RWPE1 (cell line): ENCODE results near the gene SLC34A3.

Experiments used
- CTCF ChIA-PET: fragments of 350-600 bp; sonication (Branson Sonifier 250); formaldehyde crosslinking; extraction: SDS; loops from one replicate; lab custom pipeline; 2021; lab: Yijun Ruan, JAX
- POLR2A ChIA-PET: fragments of 400-600 bp; formaldehyde crosslinking; extraction: SDS; loops from one replicate; lab custom pipeline; 2020; ENCODE audit warnings: antibody characterized with exemption; ENCODE audit not compliant: low non-redundant PET; lab: Yijun Ruan, JAX
- DNase-seq: peaks from one replicate; pipeline ENCODE4 v3.0.0; 2012; ENCODE audit warnings: low spot score
- H3K27ac ChIP-seq: fragments of 450-650 bp; 2 replicates; pipeline ENCODE4 v1.5.1; 2017
- CTCF ChIP-seq: fragments of 450-650 bp; conservative IDR thresholded peaks from 2 replicates; pipeline ENCODE4 v1.5.1; 2017; ENCODE audit warnings: low read depth, mild to moderate bottlenecking

Gene SLC34A3

DNA sequence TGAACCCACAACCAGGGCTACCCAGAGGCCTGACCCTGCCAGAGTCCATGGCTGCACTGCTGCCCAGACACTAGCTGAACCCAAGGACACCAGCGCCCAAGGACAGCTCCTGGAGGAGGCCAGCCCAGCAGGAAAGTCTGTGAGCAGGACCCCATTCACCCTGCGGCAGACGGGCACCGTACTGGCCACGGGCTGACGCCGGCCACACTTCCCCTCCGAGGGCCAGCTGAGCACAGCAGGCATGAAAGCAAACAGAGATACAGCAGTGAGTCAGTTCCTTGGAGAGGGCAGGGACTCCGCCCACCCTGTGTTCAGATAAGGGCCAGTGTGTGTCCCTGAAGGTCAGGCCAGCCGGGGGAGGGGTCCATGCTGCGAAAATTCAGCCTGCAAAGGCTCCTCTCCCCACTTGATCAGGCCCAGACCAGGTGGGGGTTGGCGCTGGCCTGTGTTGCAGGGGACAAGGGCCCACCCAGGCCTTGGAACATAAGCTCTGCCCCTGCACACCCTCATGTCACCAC, 11.9 kb upstream of the SLC34A3 start:
- CTCF ChIA-PET = interaction anchor here (0.7 to 1.1 kb wide), 3 partner anchors 30 to 104 kb away, joined by 3 to 6 read pairs (median 6); partner anchors contain the start of gene SSNA1

DNA sequence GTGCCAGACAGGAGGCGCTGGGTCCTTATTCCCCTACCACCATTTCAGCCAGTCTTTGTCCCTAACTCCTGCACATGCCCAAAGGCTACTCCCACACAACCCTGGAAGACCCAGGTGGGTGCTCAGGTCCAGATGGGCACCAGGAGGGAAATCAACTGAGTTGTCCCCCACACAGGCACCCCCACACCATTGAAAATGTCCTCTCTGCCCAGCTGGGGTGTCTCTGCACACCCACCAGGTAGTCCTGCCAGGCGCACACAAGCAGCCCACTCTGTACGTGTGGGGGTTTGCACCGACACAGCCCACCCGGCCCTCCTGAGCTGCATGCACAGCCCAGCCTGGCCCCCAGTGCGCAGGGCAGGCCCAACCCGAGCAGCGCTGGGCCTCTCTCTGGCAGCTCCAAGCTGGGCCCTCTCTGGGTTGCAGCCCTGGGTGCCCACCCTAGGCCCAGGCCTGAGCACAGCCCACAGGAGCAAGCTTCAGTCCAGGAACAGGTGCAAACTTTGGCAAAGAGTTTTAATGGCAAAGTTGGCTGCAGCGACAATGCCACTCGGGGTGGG, 10.9 kb upstream of the SLC34A3 start:
- H3K27ac ChIP-seq = peak overlapping the region; percentile 82
- ChIA-PET POLR2A (no interaction called here), CTCF (interaction anchor here (1.1 kb wide), 1 partner anchor 105 kb away, joined by 3 read pairs; no protein-coding TSS in a partner anchor)
- no peak for DNase-seq
- no peak for TF ChIP-seq CTCF

More for the DNA sequence above, 11.9 kb upstream of the SLC34A3 start:
- POLR2A ChIA-PET = no interaction called here
- H3K27ac ChIP-seq = peak overlapping the region; percentile 82
- TF ChIP-seq CTCF = no peak
- DNase-seq = no peak

DNA sequence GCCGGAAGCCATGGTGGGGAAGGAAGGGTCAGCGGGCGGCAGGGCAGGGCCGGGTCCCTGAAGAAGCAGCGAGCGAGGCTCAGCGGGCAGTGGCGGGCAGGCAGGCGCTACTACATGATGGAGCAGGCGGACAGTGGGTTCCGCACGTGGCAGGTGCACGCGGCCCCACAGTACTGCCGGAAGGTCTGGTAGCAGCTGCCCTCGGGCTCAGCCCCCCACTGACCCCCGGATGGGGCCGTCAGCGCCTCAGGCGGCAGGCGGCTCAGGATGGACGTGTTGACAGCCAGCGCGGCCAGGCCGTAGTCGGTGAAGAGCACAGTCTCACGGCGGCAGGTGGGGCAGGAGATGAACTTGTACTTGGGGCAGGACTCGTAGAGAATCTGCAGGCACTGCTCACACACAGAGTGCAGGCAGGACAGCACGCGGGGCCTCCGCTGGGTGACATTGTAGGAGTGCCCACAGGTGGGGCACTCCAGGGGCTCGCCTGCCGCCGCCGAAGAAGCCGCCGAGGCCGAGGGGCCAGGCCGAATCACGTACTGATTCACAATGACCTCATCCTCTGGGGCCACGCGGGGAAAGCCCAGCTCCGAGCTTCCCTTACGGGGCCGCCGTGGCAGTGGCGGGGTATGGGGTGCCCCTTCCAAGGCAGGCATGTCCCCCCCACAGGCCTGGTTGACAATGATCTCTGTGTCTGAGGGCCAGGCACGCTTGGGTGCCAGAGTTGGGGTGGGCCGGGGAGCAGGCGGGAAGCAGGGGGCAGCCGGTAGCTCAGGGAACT, 10.2 kb upstream of the SLC34A3 start:
- POLR2A ChIA-PET = interaction anchor here (0.6 to 0.7 kb wide), 2 partner anchors 22 to 194 kb away, joined by 3 to 4 read pairs; no protein-coding TSS in a partner anchor
- CTCF ChIA-PET = interaction anchor here (0.7 to 1.1 kb wide), 2 partner anchors 105 to 125 kb away, joined by 3 read pairs; no protein-coding TSS in a partner anchor
- peak overlapping the region; percentile 82 for H3K27ac ChIP-seq

GRCh38 chr9:137221095-137221505, 9.6 kb upstream of the SLC34A3 start:
- H3K27ac ChIP-seq = no peak overlapping the region; the same call in 1 of the 2 replicates
- ChIA-PET POLR2A (interaction anchor here (0.6 to 0.7 kb wide), 2 partner anchors 23 to 194 kb away, joined by 3 to 4 read pairs; no protein-coding TSS in a partner anchor), CTCF (no interaction called here)
- TF ChIP-seq CTCF = no peak
- no peak for DNase-seq

More for the DNA sequence above, 10.2 kb upstream of the SLC34A3 start:
- no peak for DNase-seq
- TF ChIP-seq CTCF = no peak

DNA sequence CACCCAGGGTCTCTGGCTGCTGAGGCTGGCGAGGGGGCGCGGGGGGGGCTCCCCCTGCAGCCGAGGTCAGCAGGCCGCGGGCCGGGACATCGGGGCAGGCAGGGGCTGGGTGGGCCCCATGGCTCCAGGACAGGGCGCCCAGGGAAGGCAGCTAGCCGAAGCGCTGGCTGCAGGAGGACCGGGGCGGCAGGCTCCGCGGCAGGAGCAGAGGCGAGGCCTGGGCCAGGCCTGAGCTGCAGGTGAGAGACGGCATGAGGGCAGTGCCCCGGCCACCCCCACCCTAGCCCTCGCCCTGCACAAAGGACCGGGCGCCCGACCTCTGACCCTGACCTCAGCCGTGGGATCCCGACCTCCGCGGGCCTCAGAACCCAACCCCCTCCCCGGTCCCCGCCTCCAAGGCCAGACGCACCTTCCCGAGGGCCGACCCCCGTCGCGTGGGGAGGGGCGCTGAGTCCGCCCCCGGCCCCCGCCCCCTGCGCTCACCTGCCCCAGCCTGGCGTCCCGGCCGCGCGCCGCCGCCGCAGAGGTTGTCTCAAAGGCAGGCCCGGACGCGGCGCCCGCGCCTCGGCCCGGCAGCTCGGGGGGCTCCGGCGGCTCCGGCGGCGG, 9.1 kb upstream of the SLC34A3 start:
- no peak for DNase-seq
- POLR2A ChIA-PET = interaction anchor here (0.6 to 0.7 kb wide), 3 partner anchors 21 to 193 kb away, joined by 3 to 5 read pairs (median 3); partner anchors contain the start of gene SSNA1

More for the DNA sequence above, 9.1 kb upstream of the SLC34A3 start:
- TF ChIP-seq CTCF = no peak
- CTCF ChIA-PET = interaction anchor here (2.1 kb wide), 1 partner anchor 15 kb away, joined by 16 read pairs; no protein-coding TSS in a partner anchor
- H3K27ac ChIP-seq = peak overlapping the region; percentile 95
